Activated T-helper 1 cell treated with Interleukin-2 at 50 U/mL for 16 hours (primary cell): ENCODE data around the gene SFTPD.

ENCODE experiments used
- DNase-seq: peaks from one replicate; pipeline ENCODE4 v3.0.0-alpha.2; 2020; ENCODE audit warnings: low read depth

Gene SFTPD

DNA sequence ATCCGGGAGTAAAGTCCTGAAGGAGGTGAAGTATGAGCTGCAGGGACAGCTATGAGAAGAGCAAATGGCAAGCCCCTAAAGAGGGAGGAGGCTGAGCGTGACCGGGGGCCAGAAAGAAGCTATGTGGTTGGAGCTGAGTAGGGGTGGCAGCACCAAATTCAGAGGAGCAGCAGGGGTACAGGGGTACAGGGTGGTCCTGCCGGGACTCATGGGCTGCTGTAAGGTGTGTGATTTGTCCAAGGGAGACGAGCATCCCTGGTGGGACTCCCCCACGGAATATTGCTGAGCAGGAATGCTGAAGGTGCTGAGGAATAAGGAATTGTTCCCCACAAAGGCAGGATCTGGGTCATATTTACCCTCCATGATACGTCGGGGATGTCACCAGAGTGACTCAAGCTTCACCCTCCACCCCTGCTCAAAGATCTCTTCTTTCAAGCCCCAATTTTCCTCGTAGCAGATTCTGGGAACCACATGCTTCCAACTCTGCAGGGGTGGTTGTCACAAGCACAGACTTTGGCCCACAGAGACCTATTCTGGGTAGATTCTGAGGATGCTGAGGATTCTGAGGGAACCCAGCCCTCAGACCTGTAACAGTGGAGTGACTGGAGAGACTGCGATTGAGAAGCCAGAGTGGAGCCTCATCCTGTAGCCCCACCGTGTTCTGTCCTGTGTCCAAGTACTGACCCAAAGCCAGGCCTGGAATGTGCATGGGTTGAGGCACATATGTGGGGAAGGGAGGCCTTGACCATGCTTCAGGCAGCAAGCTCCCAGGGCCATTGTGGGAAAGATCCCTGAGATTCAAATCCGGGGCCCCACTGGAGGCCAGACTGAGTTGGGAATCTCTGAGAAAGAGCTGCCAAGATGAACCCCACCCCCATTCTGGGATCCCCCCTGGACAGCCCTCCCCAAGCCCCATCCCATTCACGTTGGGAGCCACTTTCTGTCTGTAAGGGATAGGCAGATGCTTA, 4.2 kb downstream of the SFTPD start:
- no peak for DNase-seq

GRCh38 chr10:79943871-79944270, 5.0 kb downstream of the SFTPD start:
- DNase-seq = no peak

DNA sequence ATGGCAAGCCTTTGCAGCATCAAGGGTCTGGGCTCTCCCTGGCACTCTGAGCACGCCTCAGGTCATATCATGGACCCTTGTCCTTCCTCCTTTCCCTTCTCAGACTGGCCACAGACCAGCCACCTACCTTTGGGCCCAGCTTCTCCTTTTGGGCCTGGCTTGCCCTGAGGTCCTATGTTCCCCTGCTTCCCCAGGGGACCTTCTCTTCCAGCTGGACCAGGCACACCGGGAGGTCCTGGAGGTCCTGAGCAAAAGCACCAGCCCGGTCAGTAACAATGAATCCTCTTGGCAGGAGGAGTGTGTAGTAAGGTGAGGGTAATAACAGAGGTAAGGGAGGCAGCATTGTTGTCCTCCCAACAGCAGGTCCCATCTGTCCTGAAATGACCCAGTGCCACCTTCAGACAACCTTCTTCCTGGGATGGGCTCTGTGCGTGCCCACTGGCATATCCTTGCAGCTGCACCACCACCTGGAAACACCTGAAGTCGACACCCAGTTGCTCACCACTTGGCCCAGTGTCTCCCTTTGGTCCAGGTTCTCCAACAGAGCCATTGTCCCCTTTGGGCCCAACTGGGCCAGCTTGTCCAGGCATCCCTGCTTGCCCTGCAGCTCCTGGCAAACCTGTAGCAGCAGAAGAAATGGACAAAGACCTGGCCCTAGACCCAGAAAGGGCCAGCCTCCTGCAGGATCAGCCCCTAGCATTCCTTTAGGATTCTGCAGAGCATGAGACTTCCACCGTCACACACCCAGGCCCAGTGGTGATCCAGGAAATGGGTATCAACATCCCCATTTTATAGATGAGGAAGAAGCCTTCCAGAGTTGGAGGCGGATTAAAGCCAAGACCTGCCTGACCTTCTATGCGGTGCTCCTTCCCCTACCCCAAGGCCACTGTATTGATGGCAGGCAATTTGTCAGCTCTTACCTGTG, 6.4 kb downstream of the SFTPD start:
- no peak for DNase-seq

DNA sequence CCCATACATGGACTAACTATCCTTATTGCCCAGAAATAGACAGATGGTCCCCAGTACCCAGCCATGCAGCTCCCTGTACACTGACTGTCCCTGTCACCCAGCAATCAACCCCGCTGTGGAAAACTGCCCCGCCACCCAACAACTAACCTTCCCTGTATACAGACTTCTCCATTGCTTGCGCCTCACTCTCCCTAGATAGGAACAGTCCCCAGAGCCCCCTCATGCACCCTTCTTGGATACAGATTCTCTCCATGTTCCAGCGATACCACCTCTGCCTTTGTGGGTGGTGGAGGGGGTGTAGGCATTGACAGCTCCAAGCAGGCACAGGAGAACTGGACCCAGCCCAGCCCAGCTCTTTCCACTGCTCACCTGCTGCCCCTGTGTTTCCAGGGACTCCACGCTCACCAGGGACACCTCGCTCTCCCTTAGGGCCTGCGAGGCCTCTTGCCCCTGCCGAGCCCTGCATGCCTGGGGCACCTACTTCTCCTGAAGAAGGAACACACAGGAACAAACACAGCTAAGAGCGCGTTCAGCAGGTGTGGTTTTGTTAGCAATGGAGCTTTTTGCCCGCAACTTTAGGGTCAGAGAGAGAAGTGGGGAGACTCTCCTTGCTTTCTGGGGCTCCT, 7.2 kb downstream of the SFTPD start:
- no peak for DNase-seq

- DNase-seq = no peak
Measured at GRCh38 chr10:79941146-79941545, 7.8 kb downstream of the SFTPD start.

DNA sequence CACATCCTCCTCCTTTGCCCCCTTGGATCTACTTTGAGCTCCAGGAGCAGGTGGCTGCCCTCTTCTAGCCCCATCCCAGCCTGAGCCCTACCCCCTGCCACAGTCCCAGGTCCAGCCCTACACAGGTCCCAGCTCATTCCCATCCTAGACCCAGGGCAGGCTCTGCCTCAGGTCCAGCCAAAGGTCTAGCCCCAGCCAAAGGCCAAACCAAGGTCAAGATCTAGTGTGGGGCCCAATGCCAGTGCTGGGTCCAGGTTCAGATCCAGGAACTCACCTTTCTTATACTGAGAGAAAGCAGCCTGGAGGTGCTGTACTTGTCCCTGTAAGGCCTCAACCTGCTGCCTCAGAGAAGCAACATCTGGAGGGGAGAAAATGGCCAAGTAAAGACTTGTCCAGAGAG, 8.5 kb downstream of the SFTPD start:
- no peak for DNase-seq

- no peak for DNase-seq
Measured at GRCh38 chr10:79939969-79940368, 8.9 kb downstream of the SFTPD start.

- DNase-seq = no peak
Measured at GRCh38 chr10:79938728-79939406, 10.0 kb downstream of the SFTPD start.

GRCh38 chr10:79937701-79938151, 11.2 kb downstream of the SFTPD start:
- no peak for DNase-seq

DNA sequence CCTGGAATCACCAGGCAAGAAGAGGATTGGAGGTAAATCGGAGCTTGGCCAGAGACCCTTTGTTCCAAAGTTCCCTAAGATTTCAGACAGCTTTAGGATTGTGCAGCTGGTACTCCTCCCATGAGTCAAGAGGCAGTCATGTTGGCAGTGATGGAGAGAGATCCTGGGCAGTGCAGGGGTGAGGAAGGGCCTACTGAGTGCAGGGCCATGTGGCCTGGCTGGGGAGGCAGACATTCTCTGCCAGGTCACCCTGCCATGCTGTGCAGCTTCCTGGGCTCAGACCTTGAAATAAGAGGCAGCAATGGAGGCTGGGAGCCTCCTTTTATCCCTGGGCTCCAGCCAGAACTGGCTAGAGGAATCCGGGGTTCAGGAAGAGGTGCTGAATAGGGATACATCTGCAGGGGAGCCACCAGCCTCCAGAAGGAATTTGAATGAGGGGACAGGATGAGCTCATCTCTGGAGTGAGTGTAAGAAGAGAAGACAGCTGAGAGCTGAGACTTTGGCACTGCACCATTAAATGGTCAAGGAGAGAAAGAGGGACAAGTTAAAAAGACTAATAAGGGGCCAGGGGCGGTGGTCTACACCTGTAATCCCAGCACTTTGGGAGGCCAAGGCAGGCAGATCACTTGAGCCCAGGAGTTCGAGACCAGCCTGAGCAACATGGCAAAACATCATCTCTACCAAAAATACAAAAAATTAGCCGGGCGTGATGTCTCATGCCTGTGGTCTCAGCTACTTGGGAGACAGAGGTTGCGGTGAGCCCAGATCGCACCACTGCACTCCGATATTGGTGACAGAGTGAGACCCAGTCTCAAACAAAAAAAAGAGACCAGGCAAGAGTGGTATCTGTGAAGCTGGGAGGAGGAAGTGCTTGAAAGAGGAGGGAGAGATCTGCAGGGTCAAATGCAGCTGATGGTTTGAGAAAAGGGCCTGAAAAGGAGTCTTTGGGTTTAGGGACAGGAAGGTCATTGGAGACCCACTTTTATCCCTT, 12.0 kb downstream of the SFTPD start:
- DNase-seq = no peak

GRCh38 chr10:79933961-79934360, 14.9 kb downstream of the SFTPD start:
- DNase-seq = no peak

DNA sequence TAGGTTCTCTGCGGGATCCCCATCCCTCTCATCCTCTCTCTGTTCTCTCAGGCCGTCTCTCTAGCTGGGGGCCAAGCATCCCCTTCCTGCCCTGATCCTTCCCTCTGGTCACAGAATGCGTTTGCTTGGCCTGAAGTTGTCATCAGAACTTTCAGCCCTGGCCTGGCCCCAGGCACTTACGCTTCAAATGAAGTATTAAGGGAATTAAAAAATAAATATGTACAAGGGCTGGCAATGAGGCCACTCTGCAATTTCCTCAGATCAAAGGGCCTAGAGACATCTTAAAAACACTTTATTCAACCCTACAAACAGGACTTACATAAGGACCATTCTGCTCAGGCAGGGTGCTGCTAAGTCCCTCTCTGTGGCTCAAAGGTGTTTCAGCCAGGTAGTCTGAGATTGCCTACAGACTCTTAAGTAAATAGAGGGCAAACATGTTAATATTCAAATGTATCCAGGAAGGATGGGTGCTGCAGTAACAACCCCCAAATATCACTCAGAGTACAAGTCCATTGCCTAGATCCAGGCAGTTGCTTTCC, 16.0 kb downstream of the SFTPD start:
- DNase-seq = no peak

DNA sequence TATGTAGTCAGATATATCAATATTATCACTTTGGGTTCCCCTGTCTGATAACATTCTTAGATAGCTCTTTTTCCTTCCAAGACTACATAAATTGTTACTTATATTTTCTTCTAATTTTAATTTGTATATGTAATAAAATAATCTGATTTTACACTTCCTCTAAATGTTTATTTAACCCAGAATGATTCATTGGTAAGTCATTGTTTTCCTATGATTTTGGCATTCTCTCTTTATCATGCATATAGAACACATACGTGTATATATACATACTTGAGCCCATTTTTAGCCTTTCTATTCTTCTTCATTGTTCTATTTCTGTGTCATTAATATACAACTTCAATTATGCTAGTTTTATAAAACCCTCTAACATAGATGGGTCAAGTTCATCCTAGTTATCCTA, 16.6 kb downstream of the SFTPD start:
- DNase-seq = no peak

DNA sequence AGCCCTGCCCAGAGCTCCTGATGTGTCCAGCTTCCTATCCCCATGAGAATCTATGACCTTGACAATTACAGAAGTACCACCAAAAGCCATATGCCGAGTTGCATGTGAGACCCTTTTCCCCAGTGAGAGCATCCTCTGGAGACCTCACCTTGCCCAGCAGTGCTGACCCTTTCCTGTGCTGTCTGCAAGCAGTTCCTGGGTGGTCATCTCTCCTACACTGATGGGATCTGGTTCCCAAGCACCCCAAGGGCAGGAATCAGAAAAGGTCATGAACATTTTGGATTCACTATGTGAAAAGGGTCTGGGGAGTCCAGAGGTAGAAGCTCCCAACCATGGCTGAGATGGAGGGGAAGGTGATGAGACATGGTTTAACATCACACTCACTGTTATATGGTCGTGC, 18.2 kb downstream of the SFTPD start:
- no peak for DNase-seq

DNA sequence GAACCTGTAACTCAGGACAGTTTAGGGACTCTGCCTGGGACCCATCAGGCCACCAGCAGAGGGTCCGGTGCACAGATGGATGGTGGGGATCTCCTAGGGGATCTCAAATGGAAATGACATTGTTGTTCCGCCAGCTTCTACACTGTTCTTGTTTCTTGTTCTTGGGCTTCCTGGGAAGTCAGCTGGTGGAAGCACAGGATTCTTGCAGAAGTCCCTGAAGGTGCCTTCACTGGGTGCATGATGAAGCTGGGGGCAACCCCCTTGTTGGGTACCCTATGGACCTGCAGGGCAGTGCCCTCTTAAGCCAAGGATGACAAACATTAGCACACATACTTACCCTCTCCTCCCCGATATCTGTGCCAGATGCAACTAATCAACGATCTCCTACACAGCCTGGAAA, 18.6 kb downstream of the SFTPD start:
- no peak for DNase-seq

DNA sequence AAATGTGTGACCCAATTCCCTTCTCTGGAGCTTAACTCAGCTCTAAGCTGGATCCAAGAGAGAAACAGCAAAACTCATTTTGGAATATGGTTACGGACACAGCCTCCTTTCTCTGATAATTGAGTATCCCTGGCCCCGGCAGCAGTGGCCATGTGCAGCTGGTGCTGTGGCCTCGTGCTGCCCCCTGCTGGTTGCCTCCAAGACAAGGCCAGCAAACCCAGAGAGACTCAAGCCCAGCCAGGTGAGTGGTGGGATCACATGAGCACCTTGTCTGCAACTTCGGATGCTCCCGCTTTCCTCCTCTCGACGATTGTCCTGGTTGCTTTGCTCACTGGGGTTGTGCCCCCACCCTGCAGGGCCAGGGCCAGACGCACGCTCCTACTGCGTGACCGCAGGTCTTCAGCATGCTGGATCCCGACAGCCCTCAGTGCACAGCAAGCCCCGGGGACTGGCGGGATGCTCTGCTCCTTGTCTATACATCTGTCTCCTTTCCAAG, 19.4 kb downstream of the SFTPD start:
- DNase-seq = peak; percentile 53

GRCh38 chr10:79928028-79928583, 20.8 kb downstream of the SFTPD start:
- DNase-seq = no peak

GRCh38 chr10:79927111-79927828, 21.6 kb downstream of the SFTPD start:
- no peak for DNase-seq

GRCh38 chr10:79926037-79926436, 22.9 kb downstream of the SFTPD start:
- no peak for DNase-seq
